ENCODE results near the gene PDIA6.

The PDIA6 gene

GRCh38 chr2:10762651-10763460, 49.7 kb downstream of the PDIA6 start:
- no peak for DNase-seq

- DNase-seq: no peak
Observed at GRCh38 chr2:10761591-10761990, 51.0 kb downstream of the PDIA6 start.

- DNase-seq: no peak
Observed at GRCh38 chr2:10760794-10761504, 51.6 kb downstream of the PDIA6 start.

GRCh38 chr2:10759151-10759714, 53.4 kb downstream of the PDIA6 start:
- no peak for DNase-seq

GRCh38 chr2:10757814-10758286, 54.7 kb downstream of the PDIA6 start:
- DNase-seq: no peak

- no peak for DNase-seq
Observed at GRCh38 chr2:10755621-10756020, 57.0 kb downstream of the PDIA6 start.

- no peak for DNase-seq
Observed at GRCh38 chr2:10753876-10754275, 58.7 kb downstream of the PDIA6 start.

GRCh38 chr2:10753156-10753555, 59.4 kb downstream of the PDIA6 start:
- DNase-seq: no peak

- no peak for DNase-seq
Observed at GRCh38 chr2:10752236-10752635, 60.3 kb downstream of the PDIA6 start.

- DNase-seq: no peak
Observed at GRCh38 chr2:10750610-10751009, 62.0 kb downstream of the PDIA6 start.

GRCh38 chr2:10742666-10743065, 69.9 kb downstream of the PDIA6 start:
- DNase-seq: no peak

GRCh38 chr2:10741139-10741538, 71.4 kb downstream of the PDIA6 start:
- DNase-seq: no peak

- no peak for DNase-seq
Observed at GRCh38 chr2:10740226-10740625, 72.4 kb downstream of the PDIA6 start.

GRCh38 chr2:10738192-10738591, 74.4 kb downstream of the PDIA6 start:
- DNase-seq: no peak

- DNase-seq: no peak
Observed at GRCh38 chr2:10733980-10734379, 78.6 kb downstream of the PDIA6 start.

- DNase-seq: no peak
Observed at GRCh38 chr2:10733566-10733925, 79.0 kb downstream of the PDIA6 start.

All from CD4-positive, alpha-beta T cell treated with Interferon alpha-2 for 1 hour (primary cell).